Islet of Langerhans (tissue), 1 donor: Measurements from ENCODE around the gene CCSER2.
"Not testable (repeated sequence)": the region's sequence is repeated elsewhere in the genome, so short reads cannot be mapped to it uniquely, and the experiment has no call there.

Source experiments
- FAIRE-seq: peaks from one replicate; lab custom pipeline; 2011; peaks lifted over from hg19 to GRCh38; lab: Jason Lieb, UNC

CCSER2 gene

DNA sequence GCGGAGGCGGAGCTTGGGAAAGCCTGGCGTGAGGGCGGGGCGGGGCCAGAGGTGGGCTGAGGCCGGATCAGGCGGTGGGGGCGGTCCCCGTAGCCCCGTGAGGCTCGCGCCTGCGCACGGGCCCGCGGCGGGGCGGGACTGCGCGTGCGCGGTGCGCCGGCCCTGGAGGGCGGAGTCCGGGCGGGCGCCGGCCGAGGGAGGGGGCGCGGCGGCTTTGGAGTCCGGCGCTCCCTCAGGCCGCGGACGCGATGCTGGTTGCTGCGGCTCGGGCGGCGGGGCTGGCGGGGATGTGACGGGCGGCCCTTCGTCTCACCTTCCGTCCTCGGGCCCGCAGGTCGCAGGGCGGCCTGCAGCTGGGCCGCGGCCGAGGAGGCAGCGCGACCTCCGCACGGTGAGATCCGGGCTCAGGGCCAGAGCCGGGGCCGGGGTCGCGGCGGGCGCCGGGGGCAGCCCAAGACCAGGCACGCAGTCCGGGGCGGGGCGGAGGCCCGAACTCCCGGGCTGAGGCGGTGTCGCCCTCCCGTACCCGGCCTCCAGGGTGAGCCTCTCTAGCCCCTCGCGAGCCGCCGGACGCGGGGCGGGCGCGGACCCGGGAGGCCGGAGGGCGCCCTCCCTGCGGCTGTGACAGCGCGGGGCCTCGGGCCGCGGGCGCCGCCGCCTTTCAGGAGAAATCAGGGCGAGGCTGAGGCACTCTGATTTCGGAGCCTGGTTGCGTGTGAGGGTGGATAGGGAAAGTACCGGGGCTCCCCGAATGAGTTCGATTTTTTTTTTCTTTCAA lies at the start of gene CCSER2:
Gene CCSER2, plus strand, starts transcription at position 172 of the 778 bp plus-strand sequence. CDS start 42,464 bp downstream, outside the sequence.
- no peak for FAIRE-seq

DNA sequence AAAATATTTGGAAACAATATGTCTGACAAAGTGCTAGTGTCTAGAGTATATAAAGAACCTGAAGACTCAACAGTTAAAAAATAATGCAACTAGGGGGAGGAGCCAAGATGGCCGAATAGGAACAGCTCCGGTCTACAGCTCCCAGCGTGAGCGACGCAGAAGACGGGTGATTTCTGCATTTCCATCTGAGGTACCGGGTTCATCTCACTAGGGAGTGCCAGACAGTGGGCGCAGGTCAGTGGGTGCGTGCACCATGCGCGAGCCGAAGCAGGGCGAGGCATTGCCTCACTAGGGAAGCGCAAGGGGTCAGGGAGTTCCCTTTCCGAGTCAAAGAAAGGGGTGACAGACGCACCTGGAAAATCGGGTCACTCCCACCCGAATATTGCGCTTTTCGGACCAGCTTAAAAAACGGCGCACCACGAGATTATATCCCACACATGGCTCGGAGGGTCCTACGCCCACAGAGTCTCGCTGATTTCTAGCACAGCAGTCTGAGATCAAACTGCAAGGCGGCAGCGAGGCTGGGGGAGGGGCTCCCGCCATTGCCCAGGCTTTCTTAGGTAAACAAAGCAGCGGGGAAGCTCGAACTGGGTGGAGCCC lies 48.4 kb upstream of the CCSER2 start:
- not testable (repeated sequence) for FAIRE-seq

GRCh38 chr10:84286695-84287094 lies 41.7 kb upstream of the CCSER2 start:
- FAIRE-seq, result no peak

DNA sequence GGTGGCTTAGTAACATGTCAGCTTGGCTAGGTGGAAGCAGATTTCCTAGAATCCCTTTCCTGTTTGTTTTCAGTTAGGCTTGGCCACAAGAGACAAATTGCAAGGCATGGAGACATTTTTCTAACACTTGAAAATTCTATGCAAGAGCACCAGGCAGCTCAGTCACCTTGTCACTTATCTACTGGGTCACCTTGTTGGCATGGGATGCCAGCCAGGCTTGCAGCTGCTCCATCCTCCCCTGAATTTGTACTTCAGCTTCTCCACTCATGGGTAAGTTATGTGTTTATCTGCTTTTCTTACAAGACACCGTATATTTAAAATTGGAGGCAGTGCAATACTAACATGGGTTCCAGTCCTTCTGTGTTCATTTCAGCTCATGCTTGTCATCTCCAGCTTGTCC lies 40.2 kb upstream of the CCSER2 start:
- FAIRE-seq, result no peak

DNA sequence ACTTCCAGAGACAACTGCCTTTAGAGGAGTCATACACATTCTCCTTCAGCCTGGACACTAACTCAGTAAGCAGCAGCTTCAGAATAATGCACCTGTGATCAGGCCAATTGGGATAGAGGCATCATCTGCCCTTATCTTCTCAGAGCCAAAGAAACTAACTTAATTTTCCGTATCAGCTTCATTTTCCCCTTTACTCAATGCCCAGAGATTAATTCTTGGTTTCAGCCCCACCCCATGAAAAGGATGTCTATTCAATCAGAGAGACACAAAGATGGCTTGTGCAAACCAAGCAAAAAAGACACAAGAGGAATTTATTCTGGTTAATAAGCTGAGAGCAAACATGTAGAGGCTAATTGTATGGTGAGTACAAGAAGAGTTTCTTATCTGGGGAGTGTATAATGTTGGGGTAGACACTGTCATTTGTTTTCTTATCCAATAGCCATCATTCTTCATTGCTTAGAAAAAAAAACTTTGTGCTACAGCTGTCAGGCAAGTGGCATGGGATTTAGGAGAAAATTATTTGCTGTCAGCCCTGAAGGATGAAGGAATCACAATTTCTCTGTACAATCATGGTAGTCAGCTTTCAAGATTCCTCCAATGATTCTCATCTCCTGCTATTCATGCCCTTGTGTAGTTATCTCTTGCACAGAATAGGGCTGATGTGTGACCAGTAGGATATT lies 38.7 kb upstream of the CCSER2 start:
- no peak for FAIRE-seq

DNA sequence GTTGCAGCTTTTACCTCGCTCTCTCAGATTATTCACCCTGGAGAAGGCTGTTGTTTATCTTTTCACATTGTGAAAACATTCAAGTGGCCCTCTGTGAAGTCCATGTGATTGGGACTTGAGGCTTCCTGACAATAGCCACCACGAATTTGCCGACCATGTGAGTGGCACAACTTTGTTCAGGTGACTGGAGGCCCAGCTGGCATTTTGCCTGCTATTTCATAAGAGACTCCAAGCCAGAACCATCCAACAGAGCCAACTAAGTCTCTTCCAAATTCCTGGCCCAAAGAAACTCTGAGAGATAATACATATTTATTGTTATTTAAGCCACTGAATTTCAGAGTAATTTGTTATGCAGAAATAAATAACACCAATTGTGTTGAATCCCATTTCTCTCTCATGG lies 38.2 kb upstream of the CCSER2 start:
- no peak for FAIRE-seq

DNA sequence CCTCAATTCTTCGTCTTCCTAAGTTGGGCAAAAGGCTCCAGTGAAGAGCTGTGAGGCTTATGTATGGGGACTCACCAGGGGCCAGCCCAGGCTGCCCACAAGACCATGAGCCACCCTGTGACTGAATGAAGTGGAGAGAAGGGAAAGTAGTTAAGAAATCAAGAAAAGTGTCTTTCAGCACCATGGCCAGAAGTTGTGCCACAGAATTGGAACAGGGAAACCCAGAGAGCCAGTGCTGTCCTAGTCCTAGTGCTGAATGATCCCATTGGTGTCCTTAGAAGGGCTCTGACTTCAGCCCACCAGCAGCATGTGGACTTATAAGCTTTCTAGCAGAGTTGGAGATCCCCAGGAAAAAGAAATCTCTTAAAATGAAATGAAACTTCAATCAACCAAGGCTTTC lies 37.0 kb upstream of the CCSER2 start:
- FAIRE-seq, result no peak

DNA sequence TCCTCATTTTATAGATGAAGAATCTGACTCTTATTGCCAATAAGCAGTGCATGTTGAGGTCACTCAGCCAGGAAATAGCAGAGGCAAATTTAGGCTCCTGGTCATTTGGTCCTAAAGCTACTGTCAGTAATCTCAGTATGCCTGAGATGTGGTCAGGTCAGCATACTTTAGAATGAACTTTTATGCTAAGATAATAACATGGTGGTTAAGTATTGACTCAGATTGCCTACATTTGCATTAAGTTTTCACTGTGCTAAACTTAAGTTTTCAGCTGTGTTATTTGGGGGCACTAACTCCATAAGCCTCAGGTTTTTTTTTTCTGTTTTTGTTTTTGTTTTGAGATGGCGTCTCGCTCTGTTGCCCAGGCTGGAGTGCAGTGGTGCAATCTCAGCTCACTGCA lies 35.9 kb upstream of the CCSER2 start:
- no peak for FAIRE-seq

DNA sequence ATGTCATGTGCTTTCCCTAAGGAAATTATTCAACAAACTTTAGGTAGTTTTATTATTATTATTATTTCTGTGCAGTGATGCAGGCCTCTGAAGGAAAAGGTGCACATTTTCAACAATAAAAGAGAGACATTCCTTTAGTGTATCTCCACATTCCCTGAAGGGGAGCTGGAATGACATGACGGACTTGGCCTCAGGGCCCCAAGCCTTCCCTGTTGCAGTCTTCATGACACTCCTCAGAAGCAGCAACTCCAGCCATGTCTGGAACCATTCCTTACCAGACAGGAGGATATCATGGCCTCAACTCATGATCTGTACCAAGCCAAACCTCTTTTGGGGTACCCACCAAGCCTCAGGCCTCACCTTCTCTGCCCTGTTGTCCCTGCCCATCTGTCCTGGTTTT lies 35.2 kb upstream of the CCSER2 start:
- no peak for FAIRE-seq

DNA sequence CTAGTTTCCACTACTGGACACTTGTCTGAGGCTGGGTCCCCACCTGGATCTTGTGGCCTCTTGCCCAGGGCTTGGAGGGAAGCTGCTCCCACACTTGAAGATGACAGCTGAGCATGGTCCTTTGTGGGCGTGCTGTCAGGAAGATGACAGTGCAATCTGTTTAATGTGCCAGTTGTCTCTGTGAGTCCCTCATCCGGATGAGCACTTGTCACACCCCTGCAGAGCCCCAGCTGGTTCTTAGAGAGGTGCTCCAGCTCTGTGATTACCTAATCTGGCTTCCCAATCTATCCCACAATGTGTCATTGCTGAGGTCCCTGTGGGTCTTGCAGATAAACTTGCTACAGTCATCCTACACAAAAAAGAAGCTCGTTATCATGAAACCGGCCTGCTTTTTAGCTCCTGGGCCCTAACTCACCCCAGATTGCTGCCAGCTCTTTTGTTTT lies 34.8 kb upstream of the CCSER2 start:
- FAIRE-seq, result no peak

DNA sequence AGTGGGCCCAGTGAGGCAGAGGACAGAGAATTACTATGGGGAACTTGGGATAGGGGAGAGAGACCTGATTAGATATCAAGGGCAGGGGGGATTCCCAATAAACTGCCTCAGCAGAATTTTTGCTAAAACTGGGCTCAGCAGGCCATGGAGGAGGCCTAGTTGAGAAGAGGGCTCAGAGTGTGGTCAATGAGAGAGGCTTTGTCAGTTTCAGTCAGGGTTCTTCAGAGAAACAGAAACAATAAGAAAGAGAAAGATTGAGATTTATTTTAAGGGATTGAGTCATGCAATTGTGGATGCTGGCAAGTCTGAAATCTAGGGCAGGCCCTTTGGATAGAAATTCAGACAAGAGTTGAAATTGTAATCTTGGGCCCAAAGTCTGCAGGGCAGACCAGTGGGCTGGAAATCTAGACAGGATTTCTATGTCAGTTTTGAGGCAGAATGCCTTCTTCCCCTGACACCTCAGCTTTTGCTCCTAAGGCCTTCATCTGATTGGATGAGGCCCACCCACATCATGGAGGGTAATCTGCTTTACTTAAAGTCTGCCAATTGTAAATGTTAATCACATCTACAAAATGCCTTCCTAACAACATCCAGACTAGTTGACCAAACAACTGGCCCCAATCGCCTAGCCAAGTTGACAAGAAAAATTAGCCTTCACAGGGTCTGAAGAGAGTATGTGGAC lies 33.5 kb upstream of the CCSER2 start:
- FAIRE-seq, result no peak

DNA sequence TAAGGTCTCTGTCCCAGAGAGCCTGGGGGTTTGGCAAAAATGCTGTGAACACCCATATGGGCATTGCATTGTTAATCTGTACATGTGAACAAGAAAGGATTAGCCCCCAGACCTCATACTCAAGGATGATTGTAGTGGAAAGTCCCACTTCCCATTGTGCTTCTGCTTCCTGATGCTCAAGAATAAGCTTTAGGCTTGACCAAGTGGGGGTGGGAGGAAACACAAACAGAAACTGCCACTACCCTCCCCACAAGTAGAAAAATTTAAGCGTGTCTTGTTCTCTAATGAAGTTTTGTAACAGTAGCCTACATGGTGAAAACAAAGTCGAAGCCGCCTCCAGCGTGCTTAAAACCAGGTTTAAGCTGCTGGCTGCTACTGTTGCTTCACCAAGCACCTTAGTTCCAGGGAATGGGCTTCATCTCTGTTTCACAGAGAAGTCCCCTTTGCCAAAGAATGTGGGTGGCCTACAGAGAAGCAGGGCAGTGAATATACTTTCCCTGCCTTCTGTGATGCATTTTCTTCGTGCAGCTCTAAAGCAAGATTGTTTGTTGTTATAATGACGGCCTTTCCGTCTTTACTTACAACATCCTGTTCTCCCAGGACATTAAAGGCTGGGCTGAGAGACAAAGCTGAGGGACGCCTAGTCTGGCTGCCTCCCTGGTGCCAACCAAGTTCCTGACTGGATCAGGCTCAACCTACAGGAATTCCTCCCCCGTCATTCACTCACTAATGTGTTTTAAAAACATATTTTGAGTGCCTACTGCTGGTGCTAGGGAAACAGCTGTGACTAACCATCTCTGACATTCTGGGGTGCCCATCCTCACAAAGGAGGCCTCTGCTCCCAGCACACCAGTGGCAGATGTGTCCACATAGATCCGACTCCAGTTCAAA lies 32.1 kb upstream of the CCSER2 start:
- no peak for FAIRE-seq

- no peak for FAIRE-seq
Measured at GRCh38 chr10:84298057-84298456, 30.3 kb upstream of the CCSER2 start.

DNA sequence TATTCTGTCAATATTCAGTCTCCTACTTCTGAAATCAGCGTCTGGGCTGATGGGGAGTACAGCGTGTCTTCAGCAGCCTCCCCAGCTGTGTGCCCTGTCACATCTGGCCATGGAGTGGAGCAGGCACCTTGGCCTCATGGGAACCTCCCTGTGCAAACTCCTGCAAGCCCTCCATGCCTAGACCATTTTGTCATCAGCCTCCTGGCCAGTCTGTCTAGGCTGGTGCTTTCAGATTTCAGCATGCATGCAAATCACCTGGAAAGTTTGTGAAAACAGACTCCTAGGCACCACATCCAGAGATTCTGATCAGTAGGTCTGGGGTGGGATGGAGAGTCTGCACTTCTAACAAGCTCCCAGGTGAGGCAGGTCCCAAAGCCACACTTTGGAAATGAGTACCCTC lies 26.2 kb upstream of the CCSER2 start:
- FAIRE-seq, result no peak

DNA sequence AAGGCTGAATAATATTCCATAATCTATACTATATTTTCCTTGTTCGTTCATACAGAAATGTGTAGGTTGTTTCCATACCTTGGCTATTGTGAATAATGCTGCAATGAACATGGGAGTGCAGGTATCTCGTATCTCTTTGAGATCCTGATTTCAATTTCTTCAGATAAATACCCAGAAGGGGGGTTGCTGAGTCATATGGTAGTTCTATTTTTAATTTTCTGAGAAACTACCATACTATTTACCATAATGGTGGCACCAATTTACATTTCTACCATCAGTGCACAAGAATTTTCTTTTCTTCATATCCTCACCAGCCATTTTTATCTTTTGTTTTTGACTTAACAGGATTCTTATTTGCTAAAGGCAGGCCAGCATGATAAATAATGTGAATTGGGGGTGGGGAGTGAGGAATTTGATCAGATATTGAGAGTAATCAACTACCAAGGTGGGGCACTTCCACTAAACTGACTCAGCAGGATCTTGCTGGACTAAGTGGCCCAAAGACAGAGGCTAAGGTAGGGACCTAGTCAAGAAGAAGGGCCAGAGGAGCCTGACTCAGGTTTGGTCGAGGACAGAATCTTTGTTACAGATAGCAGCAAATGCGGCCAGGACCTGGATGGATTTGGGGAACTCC lies 21.5 kb upstream of the CCSER2 start:
- no peak for FAIRE-seq

DNA sequence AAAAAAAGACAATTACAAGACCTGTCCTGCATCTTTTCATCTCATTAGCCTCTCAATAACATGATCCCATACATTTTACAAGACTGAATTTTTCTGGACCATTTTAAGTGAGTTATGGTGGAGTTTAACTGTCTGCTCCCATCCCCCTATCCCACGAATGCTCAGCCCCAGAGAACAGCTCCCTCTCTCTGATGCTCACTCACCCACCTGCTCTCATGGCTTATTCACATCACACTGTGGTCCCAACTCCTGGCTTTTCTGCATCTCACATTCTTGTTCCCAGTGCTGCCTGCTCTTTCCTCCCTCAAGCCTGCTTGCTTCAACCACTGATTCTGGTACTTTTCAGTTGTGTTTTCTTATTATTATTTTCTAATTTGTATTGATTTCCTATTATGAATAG lies 20.4 kb upstream of the CCSER2 start:
- FAIRE-seq, result no peak

DNA sequence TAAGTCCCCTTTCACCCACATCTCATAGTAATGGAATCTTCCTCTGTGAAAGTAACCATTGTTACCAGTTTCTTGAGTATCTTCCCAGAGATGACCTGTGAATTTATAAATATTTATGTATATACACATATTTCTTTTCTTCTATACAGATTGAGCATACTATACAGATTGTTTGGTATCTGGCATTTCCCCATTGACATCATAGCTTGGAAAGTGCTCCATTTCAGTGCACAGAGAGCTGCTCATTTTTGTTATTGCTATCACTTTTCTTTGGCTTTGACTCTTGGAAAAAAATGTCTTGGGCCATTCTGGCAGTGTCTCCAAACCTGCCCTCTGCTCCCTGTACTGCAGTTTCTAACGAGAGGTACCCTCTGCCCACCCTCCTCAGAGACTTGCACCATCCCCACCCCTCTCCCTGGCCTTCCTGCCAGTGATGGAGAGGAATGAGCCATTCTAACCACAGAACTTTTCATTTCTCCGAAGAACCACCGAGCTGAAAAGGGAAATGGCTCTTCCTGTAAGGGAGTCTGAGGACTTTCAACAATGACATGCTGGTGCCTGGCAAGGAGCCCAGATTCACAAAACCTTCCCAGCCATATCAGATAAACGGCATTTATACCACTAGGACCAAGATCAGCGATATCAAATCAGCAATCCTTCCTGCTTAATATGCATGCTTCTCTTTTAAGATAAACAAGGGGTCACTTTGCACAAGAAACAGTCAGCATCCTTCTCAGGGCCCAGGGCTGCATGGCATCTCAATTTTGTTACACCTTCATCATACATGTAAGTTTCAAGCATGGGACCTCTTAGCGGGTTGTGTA lies 19.7 kb upstream of the CCSER2 start:
- no peak for FAIRE-seq

- FAIRE-seq, result no peak
Measured at GRCh38 chr10:84310470-84310869, 17.9 kb upstream of the CCSER2 start.

DNA sequence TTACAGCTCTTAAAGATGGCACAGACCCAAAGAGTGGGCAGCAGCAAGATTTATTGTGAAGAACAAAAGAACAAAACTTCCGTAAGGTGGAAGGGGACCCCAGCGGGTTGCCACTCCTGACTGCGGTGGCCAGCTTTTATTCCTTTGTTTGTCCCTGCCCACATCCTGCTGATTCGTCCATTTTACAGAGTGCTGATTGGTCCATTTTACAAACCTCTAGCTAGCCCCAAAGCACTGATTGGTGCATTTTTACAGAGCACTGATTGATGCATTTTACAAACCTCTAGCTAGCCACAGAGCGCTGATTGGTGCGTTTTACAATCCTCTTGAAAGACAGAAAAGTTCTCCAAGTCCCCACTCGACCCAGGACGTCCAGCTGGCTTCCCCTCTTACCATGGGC lies 16.8 kb upstream of the CCSER2 start:
- no peak for FAIRE-seq

DNA sequence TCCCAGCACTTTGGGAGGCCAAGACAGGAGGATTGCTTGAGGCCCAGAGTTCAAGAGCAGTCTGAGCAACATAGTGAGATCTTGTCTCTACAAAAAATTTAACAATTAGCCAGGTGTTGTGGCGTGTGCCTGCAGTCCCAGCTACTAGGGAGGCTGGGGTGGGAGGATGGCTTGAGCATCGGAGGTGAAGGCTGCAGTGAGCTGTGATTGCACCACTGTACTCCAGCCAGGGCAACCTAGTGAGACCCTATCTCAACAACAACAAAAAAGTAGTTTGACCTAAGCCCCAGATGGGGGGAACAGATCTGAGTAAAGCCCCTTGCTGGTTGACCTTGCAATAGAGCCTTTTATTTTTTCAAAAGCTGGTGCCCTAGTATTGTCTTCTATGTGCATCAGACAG lies 15.6 kb upstream of the CCSER2 start:
- FAIRE-seq, result no peak
